ENCODE data around the gene FGFR2. TPM values are rescaled to one million over a fixed set of nuclear protein-coding genes. Genes with fewer than 3 reads are reported as not detected.

Gene FGFR2
- total RNA-seq, 1 donor from 2014 or later: 2.9 TPM

DNA sequence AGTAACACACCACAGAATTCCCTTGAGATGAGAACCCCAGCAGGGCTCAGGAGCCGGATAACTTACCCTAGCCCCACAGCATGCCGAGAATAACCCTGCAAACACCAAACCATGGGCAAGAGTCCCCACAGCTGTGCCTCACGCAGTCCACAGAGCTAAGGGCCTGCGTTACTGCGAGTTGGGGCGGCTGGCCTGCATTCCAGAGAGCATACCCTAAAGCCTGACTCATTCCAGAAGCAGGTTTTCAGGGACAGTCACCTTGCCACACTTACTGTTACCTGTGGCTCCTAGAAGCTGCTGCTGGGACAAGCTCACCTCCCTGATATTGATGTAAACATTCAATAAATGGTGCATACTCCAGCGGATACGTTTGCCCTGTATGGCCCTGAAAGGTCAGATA lies 18.6 kb downstream of the FGFR2 start:
- Mint-ChIP-seq H3K4me1 (ENCODE audit: low read depth) (no peaks in the 10 kb centered on the region), H3K4me3 (ENCODE audit: unreplicated experiment) (no peak overlapping the region)

DNA sequence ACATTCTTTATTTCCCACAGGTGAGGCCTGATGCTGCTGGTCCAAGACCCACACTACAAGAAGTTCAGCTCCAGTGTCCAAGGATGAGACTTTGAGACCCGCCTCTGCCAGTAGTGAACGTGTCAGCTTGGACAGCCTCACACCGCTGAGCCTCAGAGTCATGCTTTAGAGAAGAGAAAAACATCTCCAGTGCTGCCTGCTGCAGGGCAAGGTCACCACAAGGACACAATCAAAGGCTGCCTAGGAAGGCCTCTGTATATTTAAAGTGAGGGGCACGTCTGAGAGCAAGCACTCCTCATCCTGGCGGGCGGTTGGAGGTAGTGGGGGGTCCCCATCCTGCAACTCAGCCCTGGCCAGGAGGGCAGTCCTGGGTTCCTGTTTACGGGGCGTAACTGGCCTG lies 19.3 kb downstream of the FGFR2 start:
- H3K36me3 Mint-ChIP-seq (ENCODE audit: low read depth): no peaks in the 10 kb centered on the region
- no peaks in the 10 kb centered on the region for H3K27me3 Mint-ChIP-seq (ENCODE audit: low read depth)
- H3K27ac Mint-ChIP-seq (ENCODE audit: unreplicated experiment): no peak overlapping the region
- no peak for DNase-seq (ENCODE audit: low spot score)
- no peaks in the 10 kb centered on the region for H3K4me1 Mint-ChIP-seq (ENCODE audit: low read depth)
- H3K9me3 Mint-ChIP-seq (ENCODE audit: low read depth): no peaks in the 10 kb centered on the region
- TF ChIP-seq CTCF (IDR thresholded peaks at IDR 0.05): no peak
- H3K4me3 Mint-ChIP-seq (ENCODE audit: unreplicated experiment): no peak overlapping the region

More for the DNA sequence above, 18.6 kb downstream of the FGFR2 start:
- Mint-ChIP-seq H3K9me3 (ENCODE audit: low read depth) (no peaks in the 10 kb centered on the region), H3K27ac (ENCODE audit: unreplicated experiment) (no peak overlapping the region), H3K27me3 (ENCODE audit: low read depth) (no peaks in the 10 kb centered on the region), H3K36me3 (ENCODE audit: low read depth) (no peaks in the 10 kb centered on the region)
- no peak for TF ChIP-seq CTCF (IDR thresholded peaks at IDR 0.05)
- DNase-seq (ENCODE audit: low spot score): no peak

DNA sequence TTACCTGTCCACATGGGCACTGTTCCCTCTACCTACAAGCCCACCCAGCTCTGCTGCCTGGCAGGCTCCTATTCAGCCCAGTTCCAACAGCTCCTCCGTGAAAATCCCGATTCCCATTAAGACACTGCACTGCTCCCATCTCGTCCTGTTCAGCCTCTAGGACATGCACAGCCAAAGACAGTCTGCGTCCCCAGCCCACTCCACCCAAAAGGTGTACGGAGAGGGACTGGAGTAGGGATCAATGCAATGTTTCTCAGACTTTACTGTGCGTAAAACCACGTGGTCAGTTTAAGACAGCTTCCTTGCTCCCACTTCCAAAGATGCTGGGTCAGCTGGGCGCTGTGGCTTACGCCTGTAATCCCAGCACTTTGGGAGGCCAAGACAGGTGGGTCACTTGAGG lies 19.9 kb downstream of the FGFR2 start:
- H3K9me3 Mint-ChIP-seq (ENCODE audit: low read depth): no peaks in the 10 kb centered on the region
- H3K4me1 Mint-ChIP-seq (ENCODE audit: low read depth): no peaks in the 10 kb centered on the region
- H3K36me3 Mint-ChIP-seq (ENCODE audit: low read depth): no peaks in the 10 kb centered on the region
- H3K4me3 Mint-ChIP-seq (ENCODE audit: unreplicated experiment): no peak overlapping the region
- DNase-seq (ENCODE audit: low spot score): no peak
- peaks cover 1% of the 10 kb centered on the region for H3K27me3 Mint-ChIP-seq (ENCODE audit: low read depth)
- no peak overlapping the region for H3K27ac Mint-ChIP-seq (ENCODE audit: unreplicated experiment)
- no peak for TF ChIP-seq CTCF (IDR thresholded peaks at IDR 0.05)

GRCh38 chr10:121577568-121577967 lies 20.7 kb downstream of the FGFR2 start:
- peaks cover 5% of the 10 kb centered on the region for H3K27me3 Mint-ChIP-seq (ENCODE audit: low read depth)
- no peaks in the 10 kb centered on the region for H3K36me3 Mint-ChIP-seq (ENCODE audit: low read depth)
- H3K9me3 Mint-ChIP-seq (ENCODE audit: low read depth): no peaks in the 10 kb centered on the region
- no peak for DNase-seq (ENCODE audit: low spot score)
- TF ChIP-seq CTCF (IDR thresholded peaks at IDR 0.05): no peak
- H3K4me1 Mint-ChIP-seq (ENCODE audit: low read depth): no peaks in the 10 kb centered on the region
- H3K4me3 Mint-ChIP-seq (ENCODE audit: unreplicated experiment): no peak overlapping the region
- H3K27ac Mint-ChIP-seq (ENCODE audit: unreplicated experiment): no peak overlapping the region

GRCh38 chr10:121576139-121576538 lies 22.1 kb downstream of the FGFR2 start:
- TF ChIP-seq CTCF (IDR thresholded peaks at IDR 0.05): no peak

More at GRCh38 chr10:121576139-121576538, 22.1 kb downstream of the FGFR2 start:
- peaks cover 5% of the 10 kb centered on the region for H3K27me3 Mint-ChIP-seq (ENCODE audit: low read depth)
- no peak for DNase-seq (ENCODE audit: low spot score)
- H3K4me1 Mint-ChIP-seq (ENCODE audit: low read depth): no peaks in the 10 kb centered on the region
- H3K36me3 Mint-ChIP-seq (ENCODE audit: low read depth): no peaks in the 10 kb centered on the region
- no peak overlapping the region for H3K27ac Mint-ChIP-seq (ENCODE audit: unreplicated experiment)
- no peak overlapping the region for H3K4me3 Mint-ChIP-seq (ENCODE audit: unreplicated experiment)
- H3K9me3 Mint-ChIP-seq (ENCODE audit: low read depth): no peaks in the 10 kb centered on the region
